ENCODE measurements around the gene CCDC171.

Gene CCDC171

DNA sequence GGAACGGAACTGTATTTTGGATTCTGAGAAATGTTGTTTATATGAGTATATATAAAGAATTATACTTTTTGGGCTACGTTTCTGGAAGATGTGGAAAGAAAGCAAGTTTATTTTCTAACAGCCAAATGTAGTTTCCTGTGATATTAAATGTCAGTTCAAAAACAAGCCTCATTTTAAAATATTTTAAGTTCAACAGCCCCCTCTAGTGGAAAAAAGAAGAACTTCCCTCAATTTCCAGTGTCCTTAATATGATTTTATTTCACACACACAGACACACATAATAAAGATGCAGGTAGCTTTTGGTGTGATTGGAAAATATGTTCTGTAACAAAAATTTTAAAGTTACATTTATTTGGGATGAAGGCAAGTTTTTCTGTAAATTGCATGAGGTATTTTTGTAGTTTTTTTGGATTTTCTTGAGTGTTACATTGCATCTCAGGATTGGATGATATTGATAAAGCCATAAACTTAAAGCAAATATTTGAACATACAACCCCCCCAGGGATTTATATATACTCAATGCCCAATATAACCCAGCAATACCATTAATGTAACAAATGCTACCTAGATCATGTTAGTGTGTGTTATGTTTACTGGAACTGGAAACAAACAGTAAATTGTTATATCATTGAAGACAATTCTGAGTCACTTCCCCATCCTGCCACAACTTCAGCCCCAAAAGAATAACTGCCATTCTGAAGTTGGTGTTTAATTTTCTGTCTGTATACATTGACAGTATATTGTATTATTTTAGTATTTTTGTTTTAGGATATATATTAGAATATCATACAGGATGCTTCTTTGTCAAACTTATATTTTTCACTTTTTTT lies 54.0 kb downstream of the CCDC171 start:
- H3K4me3 ChIP-seq (ENCODE audit: low read length): no peak overlapping the region
- TF ChIP-seq, protein P1, sequence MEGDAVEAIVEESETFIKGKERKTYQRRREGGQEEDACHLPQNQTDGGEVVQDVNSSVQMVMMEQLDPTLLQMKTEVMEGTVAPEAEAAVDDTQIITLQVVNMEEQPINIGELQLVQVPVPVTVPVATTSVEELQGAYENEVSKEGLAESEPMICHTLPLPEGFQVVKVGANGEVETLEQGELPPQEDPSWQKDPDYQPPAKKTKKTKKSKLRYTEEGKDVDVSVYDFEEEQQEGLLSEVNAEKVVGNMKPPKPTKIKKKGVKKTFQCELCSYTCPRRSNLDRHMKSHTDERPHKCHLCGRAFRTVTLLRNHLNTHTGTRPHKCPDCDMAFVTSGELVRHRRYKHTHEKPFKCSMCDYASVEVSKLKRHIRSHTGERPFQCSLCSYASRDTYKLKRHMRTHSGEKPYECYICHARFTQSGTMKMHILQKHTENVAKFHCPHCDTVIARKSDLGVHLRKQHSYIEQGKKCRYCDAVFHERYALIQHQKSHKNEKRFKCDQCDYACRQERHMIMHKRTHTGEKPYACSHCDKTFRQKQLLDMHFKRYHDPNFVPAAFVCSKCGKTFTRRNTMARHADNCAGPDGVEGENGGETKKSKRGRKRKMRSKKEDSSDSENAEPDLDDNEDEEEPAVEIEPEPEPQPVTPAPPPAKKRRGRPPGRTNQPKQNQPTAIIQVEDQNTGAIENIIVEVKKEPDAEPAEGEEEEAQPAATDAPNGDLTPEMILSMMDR (conservative IDR thresholded peaks at IDR 0.05; ENCODE audit: low read depth, low read length): peak; percentile 42
- DNase-seq (ENCODE audit: low read depth): no peak

DNA sequence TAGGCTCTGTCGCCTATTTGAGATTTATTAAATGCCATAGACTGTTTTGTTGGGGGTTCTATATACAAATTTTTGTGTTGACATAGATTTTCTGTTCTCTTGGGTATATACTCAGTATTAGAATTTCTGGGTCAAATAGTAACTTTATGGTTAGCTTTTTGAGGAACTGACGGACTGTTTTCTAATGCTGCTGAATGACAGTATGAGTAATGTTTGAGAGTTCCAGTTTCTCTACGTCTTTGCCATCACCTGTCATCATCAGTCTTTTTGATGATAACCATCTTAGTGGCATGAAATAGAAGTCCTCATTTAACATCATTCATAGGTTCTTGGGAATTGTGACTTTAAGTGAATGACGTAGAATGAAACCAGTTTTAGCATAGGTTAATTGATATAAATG lies 60.1 kb downstream of the CCDC171 start:
- TF ChIP-seq, protein P1 (conservative IDR thresholded peaks at IDR 0.05; ENCODE audit: low read depth, low read length): no peak
- no peak overlapping the region for H3K4me3 ChIP-seq (ENCODE audit: low read length)
- no peak for DNase-seq (ENCODE audit: low read depth)

DNA sequence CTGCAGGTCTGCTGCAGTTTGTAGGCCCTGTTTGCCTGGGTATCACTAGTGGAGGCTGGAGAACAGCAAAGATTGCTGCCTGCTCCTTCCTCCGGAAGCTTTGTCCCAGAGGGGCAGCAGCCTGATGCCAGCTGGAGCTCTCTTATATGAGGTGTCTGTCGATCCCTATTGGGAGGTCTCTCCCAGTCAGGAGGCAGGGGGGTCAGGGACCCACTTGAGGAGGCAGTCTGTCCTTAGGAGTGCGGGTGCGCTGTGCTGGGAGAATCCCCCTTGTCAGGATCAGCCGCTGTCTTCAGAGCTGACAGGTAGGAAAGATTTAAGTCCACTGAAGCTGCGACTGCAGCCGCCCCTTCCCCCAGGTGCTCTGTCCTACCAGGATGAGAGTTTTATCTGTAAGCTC lies 64.9 kb downstream of the CCDC171 start:
- no peak for DNase-seq (ENCODE audit: low read depth)
- no peak overlapping the region for H3K4me3 ChIP-seq (ENCODE audit: low read length)
- TF ChIP-seq, protein P1 (conservative IDR thresholded peaks at IDR 0.05; ENCODE audit: low read depth, low read length): no peak

DNA sequence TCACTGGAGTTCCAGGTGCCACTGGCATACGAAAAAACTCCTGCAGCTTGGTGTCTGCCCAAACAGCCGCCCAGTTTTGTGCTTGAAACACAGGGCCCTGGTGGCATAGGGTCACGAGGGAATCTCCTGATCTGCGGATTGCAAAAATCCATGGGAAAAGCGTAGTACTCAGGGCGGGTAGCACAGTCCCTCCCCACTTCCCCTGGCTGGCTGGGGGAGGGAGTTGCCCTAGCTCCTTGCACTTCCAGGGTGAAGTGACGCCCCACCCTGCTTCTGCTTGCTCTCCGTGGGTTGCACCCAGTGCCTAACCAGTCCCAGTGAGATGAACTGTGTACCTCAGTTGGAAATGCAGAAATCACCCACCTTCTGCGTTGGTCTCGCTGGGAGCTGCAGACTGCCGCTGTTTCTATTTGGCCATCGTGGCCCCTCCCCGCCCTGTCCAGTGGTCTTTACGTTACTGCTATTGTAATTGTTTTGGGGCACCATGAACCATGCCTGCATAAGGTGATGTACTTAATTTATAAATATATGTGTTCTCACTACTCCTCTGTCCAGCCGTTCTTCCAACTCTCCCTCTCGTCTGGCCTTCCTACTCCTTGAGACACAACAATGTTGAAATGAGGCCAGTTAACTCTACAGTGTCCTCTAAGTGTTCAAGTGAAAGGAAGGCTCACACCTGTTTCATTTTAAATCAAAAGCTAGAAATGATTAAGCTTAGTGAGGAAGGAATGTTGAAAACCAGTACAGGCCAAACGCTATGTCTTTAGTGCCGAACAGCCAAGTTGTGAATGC lies 65.9 kb downstream of the CCDC171 start:
- TF ChIP-seq, protein P1 (conservative IDR thresholded peaks at IDR 0.05; ENCODE audit: low read depth, low read length): no peak
- DNase-seq (ENCODE audit: low read depth): no peak
- no peak overlapping the region for H3K4me3 ChIP-seq (ENCODE audit: low read length)

DNA sequence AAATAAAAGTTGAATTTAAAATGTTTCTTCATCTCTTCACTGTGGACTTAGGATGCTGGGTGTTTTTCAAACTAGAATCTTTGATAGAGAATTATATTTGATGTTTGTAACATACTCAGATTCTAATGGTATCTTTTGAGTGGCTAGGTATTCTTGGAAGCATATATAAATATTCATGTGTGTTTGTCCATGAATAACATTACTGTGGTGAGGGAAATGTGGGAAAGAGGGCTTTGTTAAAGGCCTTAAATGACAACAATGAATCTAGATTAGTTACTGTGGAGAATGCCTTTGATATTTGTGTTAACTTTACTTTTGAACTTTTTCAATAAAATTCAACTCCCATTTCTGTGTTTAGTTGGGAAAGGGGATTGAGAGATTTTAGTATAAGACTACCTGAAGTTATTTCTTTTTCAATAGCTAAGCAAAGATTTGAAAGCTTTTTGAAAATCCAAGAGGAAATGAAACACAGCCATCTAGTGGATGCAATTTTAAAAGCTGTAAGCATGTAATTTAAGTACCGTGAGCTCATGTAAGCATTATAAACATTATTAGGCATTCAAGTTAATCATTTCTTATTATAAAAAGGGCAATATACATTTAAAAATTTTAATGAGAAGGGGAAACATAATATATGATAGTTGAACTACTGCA lies 69.6 kb downstream of the CCDC171 start:
- TF ChIP-seq, protein P1 (conservative IDR thresholded peaks at IDR 0.05; ENCODE audit: low read depth, low read length): peak; percentile 54
- no peak for DNase-seq (ENCODE audit: low read depth)
- no peak overlapping the region for H3K4me3 ChIP-seq (ENCODE audit: low read length)

DNA sequence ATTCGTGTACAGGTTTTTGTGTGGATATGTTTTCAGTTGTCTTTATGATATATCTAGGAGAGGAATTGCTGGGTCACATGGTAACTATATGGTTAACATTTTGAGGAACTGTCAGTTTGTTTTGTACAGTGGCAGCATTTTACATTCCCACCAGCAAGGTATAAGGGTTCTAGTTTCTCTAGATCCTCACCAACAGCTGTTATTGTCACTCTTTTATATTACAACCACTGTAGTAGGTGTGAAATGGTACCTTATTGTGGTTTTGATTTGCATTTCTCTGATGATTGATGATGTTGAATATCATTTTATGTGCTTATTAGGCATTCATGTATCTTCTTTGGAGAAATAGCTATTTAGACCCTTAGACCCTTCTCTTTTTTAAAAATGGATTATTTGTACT lies 82.9 kb downstream of the CCDC171 start:
- TF ChIP-seq, protein P1 (conservative IDR thresholded peaks at IDR 0.05; ENCODE audit: low read depth, low read length): no peak
- H3K4me3 ChIP-seq (ENCODE audit: low read length): no peak overlapping the region
- DNase-seq (ENCODE audit: low read depth): no peak
